AG09319 (cell line): ENCODE measurements around the gene FGFBP2.

Experiments
- DNase-seq: peaks from one replicate; pipeline ENCODE4 v3.0.0-alpha.2; 2010; ENCODE audit warnings: low read depth; ENCODE audit errors: extremely low read depth
- CTCF ChIP-seq: IDR thresholded peaks from 2 replicates; pipeline ENCODE4 v1.5.1; 2011; ENCODE audit warnings: low read depth, mild to moderate bottlenecking, inconsistent platforms, low read length, moderate library complexity

Gene FGFBP2

GRCh38 chr4:15953625-15954024 is 9.3 kb downstream of the FGFBP2 start:
- TF ChIP-seq CTCF: no peak
- no peak for DNase-seq

- no peak for DNase-seq
- TF ChIP-seq CTCF: no peak
Measured at GRCh38 chr4:15951781-15952180, 11.2 kb downstream of the FGFBP2 start.

- DNase-seq: no peak
- no peak for TF ChIP-seq CTCF
Measured at GRCh38 chr4:15948826-15949225, 14.1 kb downstream of the FGFBP2 start.

GRCh38 chr4:15947684-15948083 is 15.3 kb downstream of the FGFBP2 start:
- no peak for DNase-seq
- no peak for TF ChIP-seq CTCF

- TF ChIP-seq CTCF: no peak
- DNase-seq: no peak
Measured at GRCh38 chr4:15945516-15945915, 17.5 kb downstream of the FGFBP2 start.

- DNase-seq: no peak
- TF ChIP-seq CTCF: no peak
Measured at GRCh38 chr4:15944895-15945294, 18.1 kb downstream of the FGFBP2 start.

- no peak for TF ChIP-seq CTCF
- DNase-seq: no peak
Measured at GRCh38 chr4:15942283-15942682, 20.7 kb downstream of the FGFBP2 start.
